HG02571 (cell line): ENCODE results near the gene EPYC.
A peak's percentile ranks its signal among the peaks of the same experiment; 100 is the strongest.
"Not testable (repeated sequence)": the region's sequence is repeated elsewhere in the genome, so short reads cannot be mapped to it uniquely, and the experiment has no call there.

ENCODE experiments used
- ATAC-seq: cut with Tn5 transposase; IDR thresholded peaks from one replicate; pipeline ENCODE4 v1.9.1; 2021; ENCODE audit warnings: mild to moderate bottlenecking, moderate library complexity; ENCODE audit not compliant: unreplicated experiment

EPYC gene

GRCh38 chr12:90991952-90992465 lies 12.8 kb downstream of the EPYC start:
- no peak for ATAC-seq

- no peak for ATAC-seq
Measured at GRCh38 chr12:90990611-90991010, 14.2 kb downstream of the EPYC start.

GRCh38 chr12:90989686-90990111 lies 15.1 kb downstream of the EPYC start:
- ATAC-seq: no peak

GRCh38 chr12:90987520-90987919 lies 17.3 kb downstream of the EPYC start:
- no peak for ATAC-seq

- no peak for ATAC-seq
Measured at GRCh38 chr12:90987101-90987500, 17.7 kb downstream of the EPYC start.

- ATAC-seq: not testable (repeated sequence)
Measured at GRCh38 chr12:90985331-90985730, 19.4 kb downstream of the EPYC start.

- ATAC-seq: no peak
Measured at GRCh38 chr12:90984114-90984513, 20.7 kb downstream of the EPYC start.

- no peak for ATAC-seq
Measured at GRCh38 chr12:90982170-90982569, 22.6 kb downstream of the EPYC start.

- ATAC-seq: no peak
Measured at GRCh38 chr12:90979951-90980350, 24.8 kb downstream of the EPYC start.

GRCh38 chr12:90979019-90979418 lies 25.8 kb downstream of the EPYC start:
- ATAC-seq: no peak

- ATAC-seq: peak; percentile 82
Measured at GRCh38 chr12:90978117-90978770, 26.5 kb downstream of the EPYC start.

- ATAC-seq: no peak
Measured at GRCh38 chr12:90977224-90977623, 27.5 kb downstream of the EPYC start.

GRCh38 chr12:90974286-90974685 lies 30.5 kb downstream of the EPYC start:
- ATAC-seq: no peak

- no peak for ATAC-seq
Measured at GRCh38 chr12:90972226-90972625, 32.5 kb downstream of the EPYC start.

GRCh38 chr12:90970911-90971310 lies 33.9 kb downstream of the EPYC start:
- ATAC-seq: no peak

GRCh38 chr12:90970471-90970870 lies 34.3 kb downstream of the EPYC start:
- no peak for ATAC-seq

GRCh38 chr12:90969851-90970250 lies 34.9 kb downstream of the EPYC start:
- no peak for ATAC-seq

GRCh38 chr12:90969346-90969745 lies 35.4 kb downstream of the EPYC start:
- no peak for ATAC-seq

- ATAC-seq: no peak
Measured at GRCh38 chr12:90965204-90965603, 39.6 kb downstream of the EPYC start.

GRCh38 chr12:90964616-90965015 lies 40.2 kb downstream of the EPYC start:
- ATAC-seq: no peak

GRCh38 chr12:90963946-90964345 lies 40.8 kb downstream of the EPYC start:
- no peak for ATAC-seq

GRCh38 chr12:90961154-90961553 lies 43.6 kb downstream of the EPYC start:
- ATAC-seq: no peak

- peak; percentile 84 for ATAC-seq
Measured at GRCh38 chr12:90959538-90960139, 45.1 kb downstream of the EPYC start.
